Measurements from ENCODE around the gene ZNF385B.

Gene ZNF385B

DNA sequence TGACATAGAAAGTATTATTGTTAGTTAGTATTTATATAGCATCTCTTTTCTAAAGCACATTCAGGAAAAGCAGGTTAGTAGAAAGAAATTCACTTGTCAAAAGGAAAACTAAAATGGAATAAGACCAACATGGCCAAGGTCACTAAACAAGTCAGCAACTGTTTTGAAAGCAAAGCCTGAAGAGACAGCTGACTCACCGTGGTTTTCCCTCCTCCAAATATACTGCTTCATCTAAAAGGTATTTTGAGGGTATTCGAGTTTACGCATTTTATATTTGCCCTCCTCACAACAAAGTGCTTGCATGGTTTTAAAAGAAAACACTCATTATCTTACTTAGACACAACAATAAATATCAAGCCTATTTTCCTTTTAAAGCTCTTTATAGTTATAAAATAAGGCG is 24.0 kb downstream of the ZNF385B start:
- Histone ChIP-seq H3K27me3 (ENCODE audit: low read length) (no peaks in the 10 kb centered on the region), H3K9me3 (ENCODE audit: insufficient read depth, low read length) (no peaks in the 10 kb centered on the region), H2AFZ (ENCODE audit: low read depth, low read length, severe bottlenecking) (no peak overlapping the region), H3K36me3 (ENCODE audit: low read length) (no peaks in the 10 kb centered on the region), H4K20me1 (ENCODE audit: low read depth, low read length) (peaks cover 7% of the 10 kb centered on the region; the same call in 1 of the 2 replicates), H3K79me2 (ENCODE audit: insufficient read depth, low read length) (peaks cover 67% of the 10 kb centered on the region), H3K9me2 (replicated peaks; ENCODE audit: insufficient read depth, low read length) (no peaks in the 10 kb centered on the region), H3K9ac (ENCODE audit: low read length) (no peak overlapping the region), H3K4me2 (ENCODE audit: low read depth, low read length, poor library complexity, severe bottlenecking) (no peak overlapping the region), H3K4me3 (ENCODE audit: insufficient read depth, low read length, poor library complexity, severe bottlenecking) (no peak overlapping the region), H3F3A (ENCODE audit: insufficient read depth) (no peaks in the 10 kb centered on the region), H3K27ac (ENCODE audit: low read depth, low read length) (no peak overlapping the region)
- TF ChIP-seq, protein P1, sequence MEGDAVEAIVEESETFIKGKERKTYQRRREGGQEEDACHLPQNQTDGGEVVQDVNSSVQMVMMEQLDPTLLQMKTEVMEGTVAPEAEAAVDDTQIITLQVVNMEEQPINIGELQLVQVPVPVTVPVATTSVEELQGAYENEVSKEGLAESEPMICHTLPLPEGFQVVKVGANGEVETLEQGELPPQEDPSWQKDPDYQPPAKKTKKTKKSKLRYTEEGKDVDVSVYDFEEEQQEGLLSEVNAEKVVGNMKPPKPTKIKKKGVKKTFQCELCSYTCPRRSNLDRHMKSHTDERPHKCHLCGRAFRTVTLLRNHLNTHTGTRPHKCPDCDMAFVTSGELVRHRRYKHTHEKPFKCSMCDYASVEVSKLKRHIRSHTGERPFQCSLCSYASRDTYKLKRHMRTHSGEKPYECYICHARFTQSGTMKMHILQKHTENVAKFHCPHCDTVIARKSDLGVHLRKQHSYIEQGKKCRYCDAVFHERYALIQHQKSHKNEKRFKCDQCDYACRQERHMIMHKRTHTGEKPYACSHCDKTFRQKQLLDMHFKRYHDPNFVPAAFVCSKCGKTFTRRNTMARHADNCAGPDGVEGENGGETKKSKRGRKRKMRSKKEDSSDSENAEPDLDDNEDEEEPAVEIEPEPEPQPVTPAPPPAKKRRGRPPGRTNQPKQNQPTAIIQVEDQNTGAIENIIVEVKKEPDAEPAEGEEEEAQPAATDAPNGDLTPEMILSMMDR (IDR thresholded peaks at IDR 0.05; ENCODE audit: insufficient read depth, low read length, poor library complexity, severe bottlenecking), result no peak
- no peak for TF ChIP-seq EZH2phosphoT487 (conservative IDR thresholded peaks at IDR 0.05; ENCODE audit: low read length)

DNA sequence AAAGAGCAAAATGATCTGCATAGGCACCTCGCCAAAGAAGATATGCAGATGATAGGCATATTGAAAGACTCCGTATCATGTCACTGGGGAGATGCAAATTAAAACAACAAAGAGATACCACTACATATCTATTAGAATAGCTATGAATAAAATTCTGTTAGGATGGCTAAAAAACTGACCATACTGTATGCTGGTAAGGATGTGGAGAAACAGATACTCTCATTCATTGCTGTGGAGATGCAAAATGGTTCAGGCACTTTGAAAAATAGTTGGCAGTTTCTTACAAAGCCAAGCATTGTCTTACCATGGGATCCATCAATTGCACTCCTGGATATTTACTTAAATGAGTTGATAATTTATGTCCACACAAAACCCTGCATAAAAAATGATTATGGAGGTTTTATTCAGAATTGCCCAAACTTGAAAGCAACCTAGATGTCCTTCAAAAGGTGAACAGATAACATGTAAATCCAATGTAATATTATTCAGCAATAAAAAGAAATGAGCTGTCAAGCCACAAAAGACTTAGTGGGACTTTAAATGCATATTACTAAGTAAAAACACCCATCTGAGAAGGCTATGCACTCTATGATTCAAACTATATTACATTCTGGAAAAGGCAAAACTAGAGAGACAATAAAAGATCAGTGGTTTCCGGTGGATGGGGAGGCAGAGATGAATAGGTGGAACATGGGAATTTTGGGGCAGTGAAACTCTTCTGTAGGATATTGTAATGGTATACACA is 31.2 kb downstream of the ZNF385B start:
- no peaks in the 10 kb centered on the region for H3F3A ChIP-seq (ENCODE audit: insufficient read depth)
- TF ChIP-seq, protein P1 (IDR thresholded peaks at IDR 0.05; ENCODE audit: insufficient read depth, low read length, poor library complexity, severe bottlenecking), result no peak
- TF ChIP-seq EZH2phosphoT487 (conservative IDR thresholded peaks at IDR 0.05; ENCODE audit: low read length), result no peak
- no peak overlapping the region for H2AFZ ChIP-seq (ENCODE audit: low read depth, low read length, severe bottlenecking)
- H3K79me2 ChIP-seq (ENCODE audit: insufficient read depth, low read length), result peaks cover 44% of the 10 kb centered on the region; the same call in 1 of the 2 replicates
- no peaks in the 10 kb centered on the region for H3K9me3 ChIP-seq (ENCODE audit: insufficient read depth, low read length)
- H3K36me3 ChIP-seq (ENCODE audit: low read length), result no peaks in the 10 kb centered on the region
- H3K27me3 ChIP-seq (ENCODE audit: low read length), result no peaks in the 10 kb centered on the region
- no peak overlapping the region for H3K4me2 ChIP-seq (ENCODE audit: low read depth, low read length, poor library complexity, severe bottlenecking)
- no peak overlapping the region for H3K9ac ChIP-seq (ENCODE audit: low read length)
- H3K4me3 ChIP-seq (ENCODE audit: insufficient read depth, low read length, poor library complexity, severe bottlenecking), result no peak overlapping the region
- no peaks in the 10 kb centered on the region for H3K9me2 ChIP-seq (replicated peaks; ENCODE audit: insufficient read depth, low read length)
- no peak overlapping the region for H3K27ac ChIP-seq (ENCODE audit: low read depth, low read length)
- H4K20me1 ChIP-seq (ENCODE audit: low read depth, low read length), result peaks cover 12% of the 10 kb centered on the region; the same call in 1 of the 2 replicates

DNA sequence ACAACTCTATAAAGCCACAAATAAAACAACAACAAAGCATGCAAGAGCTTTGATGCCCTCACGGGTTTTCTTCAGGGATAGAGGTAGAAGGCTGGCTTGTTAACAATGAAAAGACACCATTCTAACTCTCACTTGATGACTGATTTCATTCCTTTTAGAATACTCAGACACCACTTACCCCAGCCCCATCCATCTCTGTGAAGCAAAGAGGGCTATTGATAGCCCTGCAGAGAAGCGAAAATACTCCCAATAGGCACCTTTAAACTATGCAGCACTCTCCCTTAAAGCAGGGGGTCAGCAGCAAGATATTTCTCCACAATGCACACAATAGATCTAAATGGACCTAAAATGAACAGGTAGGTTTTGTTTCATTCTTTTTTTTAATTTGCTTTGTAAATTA is 35.1 kb downstream of the ZNF385B start:
- no peak overlapping the region for H2AFZ ChIP-seq (ENCODE audit: low read depth, low read length, severe bottlenecking)
- no peaks in the 10 kb centered on the region for H3K36me3 ChIP-seq (ENCODE audit: low read length)
- no peaks in the 10 kb centered on the region for H3K9me3 ChIP-seq (ENCODE audit: insufficient read depth, low read length)
- no peak overlapping the region for H3K27ac ChIP-seq (ENCODE audit: low read depth, low read length)
- H3K27me3 ChIP-seq (ENCODE audit: low read length), result no peaks in the 10 kb centered on the region
- no peaks in the 10 kb centered on the region for H3F3A ChIP-seq (ENCODE audit: insufficient read depth)
- TF ChIP-seq EZH2phosphoT487 (conservative IDR thresholded peaks at IDR 0.05; ENCODE audit: low read length), result no peak
- TF ChIP-seq, protein P1 (IDR thresholded peaks at IDR 0.05; ENCODE audit: insufficient read depth, low read length, poor library complexity, severe bottlenecking), result no peak
- no peak overlapping the region for H3K4me3 ChIP-seq (ENCODE audit: insufficient read depth, low read length, poor library complexity, severe bottlenecking)
- no peak overlapping the region for H3K9ac ChIP-seq (ENCODE audit: low read length)
- no peak overlapping the region for H3K4me2 ChIP-seq (ENCODE audit: low read depth, low read length, poor library complexity, severe bottlenecking)
- H3K9me2 ChIP-seq (replicated peaks; ENCODE audit: insufficient read depth, low read length), result no peaks in the 10 kb centered on the region
- peaks cover 25% of the 10 kb centered on the region; the same call in 1 of the 2 replicates for H3K79me2 ChIP-seq (ENCODE audit: insufficient read depth, low read length)
- H4K20me1 ChIP-seq (ENCODE audit: low read depth, low read length), result 0 out of 2 replicates have a peak, but pooled peaks cover 3% of the 10 kb centered on the region
